ENCODE measurements around the gene SAMD11. TPM values are rescaled to one million over a fixed set of nuclear protein-coding genes. Genes with fewer than 3 reads are reported as not detected.
A peak's percentile ranks its signal among the peaks of the same experiment; 100 is the strongest.

The SAMD11 gene
- total and polyA plus RNA-seq, 2 experiments from 2014 or later = 32.2 to 146 TPM

DNA sequence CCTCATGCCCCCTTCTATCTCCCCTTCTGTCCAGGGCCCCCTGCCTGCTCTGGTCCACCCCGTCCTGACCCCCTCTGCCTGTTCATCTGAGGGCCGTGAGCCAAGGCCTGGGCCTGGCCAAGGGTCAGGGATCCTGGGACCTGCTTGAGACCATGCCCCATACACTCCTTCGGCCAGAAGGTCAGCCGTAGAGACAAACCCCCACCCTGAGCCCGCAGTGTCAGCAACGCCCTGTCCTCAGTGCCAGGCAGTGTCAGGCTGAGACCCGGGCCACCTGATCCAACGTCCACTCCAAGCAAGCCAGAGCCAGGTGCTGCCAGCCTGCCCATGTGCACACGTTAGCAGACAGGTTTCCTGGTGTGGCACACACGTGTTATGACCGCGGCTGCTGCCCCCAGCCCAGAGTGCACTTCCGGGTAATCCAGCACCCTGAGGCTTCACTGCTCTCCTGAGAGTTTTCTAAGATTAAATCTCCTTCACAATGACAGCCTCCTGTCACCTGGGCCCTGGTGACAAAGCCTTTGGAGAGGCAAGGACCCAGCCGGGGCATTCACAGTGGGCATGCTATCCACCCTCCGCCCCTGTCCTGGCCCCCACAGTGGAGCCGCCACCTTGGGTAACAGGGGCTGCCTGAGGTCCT, 10.1 kb upstream of the SAMD11 start:
- Histone ChIP-seq H3K9me3 (ENCODE audit: low read depth) (no peaks in the 10 kb centered on the region), H3K36me3 (no peaks in the 10 kb centered on the region), H3K27me3 (no peaks in the 10 kb centered on the region), H3K4me3 (no peak overlapping the region), H3K27ac (no peak overlapping the region), H3K4me1 (ENCODE audit: low read depth) (peaks cover 5% of the 10 kb centered on the region)
- DNase-seq (ENCODE audit: low read depth in 1 of 2, low spot score in 1 of 2) = no peak
- TF ChIP-seq, protein P1, sequence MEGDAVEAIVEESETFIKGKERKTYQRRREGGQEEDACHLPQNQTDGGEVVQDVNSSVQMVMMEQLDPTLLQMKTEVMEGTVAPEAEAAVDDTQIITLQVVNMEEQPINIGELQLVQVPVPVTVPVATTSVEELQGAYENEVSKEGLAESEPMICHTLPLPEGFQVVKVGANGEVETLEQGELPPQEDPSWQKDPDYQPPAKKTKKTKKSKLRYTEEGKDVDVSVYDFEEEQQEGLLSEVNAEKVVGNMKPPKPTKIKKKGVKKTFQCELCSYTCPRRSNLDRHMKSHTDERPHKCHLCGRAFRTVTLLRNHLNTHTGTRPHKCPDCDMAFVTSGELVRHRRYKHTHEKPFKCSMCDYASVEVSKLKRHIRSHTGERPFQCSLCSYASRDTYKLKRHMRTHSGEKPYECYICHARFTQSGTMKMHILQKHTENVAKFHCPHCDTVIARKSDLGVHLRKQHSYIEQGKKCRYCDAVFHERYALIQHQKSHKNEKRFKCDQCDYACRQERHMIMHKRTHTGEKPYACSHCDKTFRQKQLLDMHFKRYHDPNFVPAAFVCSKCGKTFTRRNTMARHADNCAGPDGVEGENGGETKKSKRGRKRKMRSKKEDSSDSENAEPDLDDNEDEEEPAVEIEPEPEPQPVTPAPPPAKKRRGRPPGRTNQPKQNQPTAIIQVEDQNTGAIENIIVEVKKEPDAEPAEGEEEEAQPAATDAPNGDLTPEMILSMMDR (IDR thresholded peaks at IDR 0.05; ENCODE audit: low read depth, low read length) = no peak

DNA sequence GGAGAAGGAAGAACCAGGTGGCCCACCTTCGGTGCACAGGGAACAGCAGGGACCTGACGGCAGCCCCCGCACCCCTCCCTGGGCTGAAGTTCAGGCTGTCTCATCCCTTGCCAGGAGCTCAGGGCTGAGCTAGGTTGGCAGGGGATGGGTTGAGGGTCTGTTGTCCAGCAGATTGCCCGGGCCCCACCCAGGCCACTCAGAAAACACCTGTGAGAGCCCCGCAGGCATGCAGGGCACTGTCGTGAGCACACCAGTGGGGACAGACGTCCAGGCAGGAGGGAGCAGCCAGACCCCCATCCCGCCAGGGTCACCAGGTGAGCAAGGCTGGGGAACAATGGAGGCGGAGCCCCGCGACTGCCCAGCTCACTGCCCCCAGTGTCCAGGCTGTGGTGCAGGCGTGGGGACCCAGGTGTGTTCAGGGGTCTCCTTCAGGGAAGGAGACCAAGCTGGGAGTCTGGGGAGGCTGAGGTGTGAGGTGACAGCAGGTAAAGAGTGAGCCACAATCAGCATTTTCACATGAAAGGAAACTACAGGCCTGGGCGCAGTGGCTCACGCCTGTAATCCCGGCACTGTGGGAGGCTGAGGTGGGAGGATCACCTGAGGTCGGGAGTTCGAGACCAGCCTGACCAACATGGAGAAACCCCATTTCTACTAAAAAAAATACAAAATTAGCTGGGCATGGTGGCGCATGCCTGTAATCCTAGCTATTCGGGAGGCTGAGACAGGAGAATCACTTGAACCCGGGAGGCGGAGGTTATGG, 9.4 kb upstream of the SAMD11 start:
- H3K4me1 ChIP-seq (ENCODE audit: low read depth) = peaks cover 6% of the 10 kb centered on the region
- no peak overlapping the region for H3K27ac ChIP-seq
- H3K9me3 ChIP-seq (ENCODE audit: low read depth) = no peaks in the 10 kb centered on the region
- H3K27me3 ChIP-seq = no peaks in the 10 kb centered on the region
- DNase-seq (ENCODE audit: low read depth in 1 of 2, low spot score in 1 of 2) = no peak
- H3K4me3 ChIP-seq = no peak overlapping the region
- no peaks in the 10 kb centered on the region for H3K36me3 ChIP-seq
- TF ChIP-seq, protein P1 (IDR thresholded peaks at IDR 0.05; ENCODE audit: low read depth, low read length) = no peak

DNA sequence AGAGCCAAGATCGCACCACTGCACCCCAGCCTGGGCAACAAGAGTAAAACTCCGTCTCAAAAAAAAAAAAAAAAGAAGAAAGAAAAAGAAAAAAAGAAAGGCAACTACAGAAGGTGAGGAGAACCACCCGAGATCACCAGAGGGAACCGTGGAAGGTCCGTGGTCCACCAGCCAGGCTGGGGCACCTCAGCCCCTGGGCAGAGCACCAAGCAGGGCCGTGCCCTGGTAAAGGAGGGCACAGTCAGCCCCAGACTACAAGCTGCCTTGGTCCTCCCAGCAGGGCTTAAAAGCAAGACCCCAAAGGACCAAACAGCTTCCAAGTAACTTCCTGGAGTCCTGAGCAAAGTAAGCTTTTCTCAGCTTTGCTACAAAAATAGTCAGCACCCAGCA, 8.8 kb upstream of the SAMD11 start:
- TF ChIP-seq, protein P1 (IDR thresholded peaks at IDR 0.05; ENCODE audit: low read depth, low read length) = no peak

DNA sequence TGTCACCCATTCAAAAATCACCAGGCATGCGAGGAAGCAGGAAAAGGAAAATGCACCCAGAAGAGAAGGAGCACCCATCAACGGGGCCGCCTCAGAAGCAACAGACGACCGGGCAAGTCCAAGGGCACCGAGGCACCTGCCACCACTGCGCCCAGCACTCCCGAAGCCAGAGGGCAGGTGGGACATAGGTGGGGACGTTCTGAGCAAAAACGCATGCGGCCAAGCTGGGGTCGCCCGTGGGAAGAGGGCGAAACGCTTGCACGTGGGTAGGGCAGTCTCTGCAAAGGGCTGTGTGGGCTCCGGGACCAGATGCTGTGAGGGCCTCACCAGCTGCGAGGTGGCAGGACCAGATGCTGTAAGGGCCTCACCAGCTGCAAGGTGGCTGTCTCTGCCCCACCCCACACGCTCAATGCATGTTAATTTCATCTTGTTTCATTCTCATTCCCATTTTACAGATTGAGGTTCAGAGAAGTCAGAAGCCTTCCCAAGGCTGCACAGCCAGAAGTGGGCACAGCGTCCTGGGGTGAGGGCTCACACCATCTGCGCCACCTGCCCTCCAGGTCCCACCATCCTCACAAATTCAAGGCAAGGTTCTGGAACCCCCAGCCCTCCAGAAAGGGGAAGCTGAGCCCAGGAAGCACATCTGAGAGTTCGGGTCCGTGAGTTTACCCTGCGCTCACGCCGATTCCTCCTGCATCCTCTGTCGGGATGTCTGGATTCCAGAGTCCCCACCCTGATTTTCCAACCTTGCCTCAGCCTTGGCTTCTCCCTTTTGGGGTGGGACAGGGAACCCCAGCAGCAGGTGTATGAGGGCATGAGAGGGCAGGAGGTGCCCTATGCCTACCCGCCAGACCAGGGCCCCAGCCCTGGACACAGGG, 8.2 kb upstream of the SAMD11 start:
- Histone ChIP-seq H3K36me3 (no peaks in the 10 kb centered on the region), H3K4me1 (ENCODE audit: low read depth) (peaks cover 10% of the 10 kb centered on the region), H3K27me3 (no peaks in the 10 kb centered on the region), H3K27ac (no peak overlapping the region), H3K9me3 (ENCODE audit: low read depth) (no peaks in the 10 kb centered on the region), H3K4me3 (no peak overlapping the region)
- TF ChIP-seq, protein P1 (IDR thresholded peaks at IDR 0.05; ENCODE audit: low read depth, low read length) = no peak
- DNase-seq (ENCODE audit: low read depth in 1 of 2, low spot score in 1 of 2) = no peak

More for the DNA sequence above, 8.8 kb upstream of the SAMD11 start:
- no peak for DNase-seq (ENCODE audit: low read depth in 1 of 2, low spot score in 1 of 2)
- no peaks in the 10 kb centered on the region for H3K27me3 ChIP-seq
- H3K4me3 ChIP-seq = no peak overlapping the region
- H3K4me1 ChIP-seq (ENCODE audit: low read depth) = peaks cover 6% of the 10 kb centered on the region
- H3K36me3 ChIP-seq = no peaks in the 10 kb centered on the region
- no peaks in the 10 kb centered on the region for H3K9me3 ChIP-seq (ENCODE audit: low read depth)
- no peak overlapping the region for H3K27ac ChIP-seq

DNA sequence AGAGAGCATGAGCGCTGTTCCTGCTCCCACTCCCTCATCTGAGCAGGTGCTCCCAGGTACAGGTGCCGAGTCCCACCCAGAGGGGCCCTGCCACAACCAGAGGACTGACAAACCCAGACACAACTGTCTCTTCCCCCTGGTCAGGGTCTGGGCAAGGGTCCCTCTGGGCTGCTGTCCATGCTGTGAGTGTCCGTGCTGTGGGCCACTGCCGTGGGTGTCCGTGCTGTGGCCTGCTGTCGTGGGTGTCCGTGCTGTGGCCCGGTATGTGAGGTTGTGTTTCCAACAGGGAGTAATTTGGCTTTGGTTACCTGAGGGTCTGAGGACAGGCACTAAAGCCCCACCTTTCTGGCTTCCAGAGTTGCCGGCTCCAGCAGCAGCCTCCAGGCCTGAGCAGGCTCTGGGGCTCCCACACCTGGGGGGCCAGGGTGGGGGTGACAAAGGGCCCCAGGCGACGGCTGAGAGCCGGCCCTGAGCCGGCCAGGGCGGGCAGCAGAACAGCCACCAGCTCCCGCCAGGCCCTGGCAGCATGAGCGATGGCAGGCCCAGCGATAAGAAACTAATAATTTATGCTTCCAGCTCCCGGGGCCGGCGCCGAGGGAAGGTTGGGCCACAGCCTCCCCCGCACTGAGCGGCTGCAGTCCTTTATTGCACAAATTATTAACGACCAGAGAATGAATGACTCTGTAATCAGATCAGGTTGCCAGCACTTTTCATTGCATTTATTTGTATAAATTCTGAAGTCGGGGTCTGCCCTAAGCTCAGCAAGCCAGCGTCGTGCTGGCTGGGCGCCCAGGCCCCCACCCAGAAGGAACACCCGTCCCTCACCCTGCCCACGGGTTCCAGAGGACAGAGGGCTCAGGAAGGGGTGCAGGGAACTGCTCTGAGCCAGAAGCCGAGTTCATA, 7.3 kb upstream of the SAMD11 start:
- Histone ChIP-seq H3K9me3 (ENCODE audit: low read depth) (no peaks in the 10 kb centered on the region), H3K27ac (no peak overlapping the region), H3K27me3 (no peaks in the 10 kb centered on the region), H3K36me3 (no peaks in the 10 kb centered on the region), H3K4me1 (ENCODE audit: low read depth) (peaks cover 15% of the 10 kb centered on the region), H3K4me3 (no peak overlapping the region)
- peak in 1 of 2 donors; percentile 41 for DNase-seq (ENCODE audit: low read depth in 1 of 2, low spot score in 1 of 2)
- TF ChIP-seq, protein P1 (IDR thresholded peaks at IDR 0.05; ENCODE audit: low read depth, low read length) = no peak
